Calu3 (cell line): ENCODE data around the gene RPTOR. TPM values are rescaled to one million over a fixed set of nuclear protein-coding genes. Genes with fewer than 3 reads are reported as not detected.
A peak's percentile ranks its signal among the peaks of the same experiment; 100 is the strongest.

Source experiments
- BruUV-seq: library from RNA; stranded (reverse); fragments of 400-500 nt; replicated peaks from 2 replicates; lab custom pipeline; 2021; lab: Mats Ljungman, UMichigan
- CTCF ChIA-PET: fragments of 300-600 bp; sonication (Branson Sonifier 250); formaldehyde crosslinking; loops from one replicate; lab custom pipeline; 2022; ENCODE audit warnings: antibody characterized with exemption; lab: Charles Lee
- DNase-seq: peaks from one replicate; pipeline ENCODE4 v3.0.0; 2022
- H3K27ac Mint-ChIP-seq: one replicate; pipeline ENCODE4 v1.8.0; 2022; ENCODE audit warnings: mixed read lengths; ENCODE audit not compliant: unreplicated experiment
- H3K27me3 Mint-ChIP-seq: one replicate; pipeline ENCODE4 v1.8.0; 2022; ENCODE audit warnings: mixed read lengths; ENCODE audit not compliant: unreplicated experiment
- H3K36me3 Mint-ChIP-seq: one replicate; pipeline ENCODE4 v1.8.0; 2022; ENCODE audit warnings: mild to moderate bottlenecking, moderate library complexity, mixed read lengths; ENCODE audit not compliant: insufficient read depth, unreplicated experiment
- H3K4me1 Mint-ChIP-seq: one replicate; pipeline ENCODE4 v1.8.0; 2022; ENCODE audit warnings: mild to moderate bottlenecking, low read depth, mixed read lengths; ENCODE audit not compliant: unreplicated experiment
- H3K4me3 Mint-ChIP-seq: one replicate; pipeline ENCODE4 v1.8.0; 2022; ENCODE audit warnings: mild to moderate bottlenecking, low read depth, moderate library complexity, mixed read lengths; ENCODE audit not compliant: unreplicated experiment
- H3K9me3 Mint-ChIP-seq: one replicate; pipeline ENCODE4 v1.8.0; 2022; ENCODE audit warnings: low read depth, mixed read lengths; ENCODE audit not compliant: unreplicated experiment
- intact Hi-C: fragments of 100-400 bp; cut with micrococcal nuclease; formaldehyde crosslinking; loops from one replicate; pipeline ENCODE4 v1.10.0; 2022; ENCODE audit not compliant: unreplicated experiment
- total RNA-seq: library from RNA; stranded (reverse); gene quantifications from 2 replicates; pipeline ENCODE4 v1.2.3, GENCODE V29; 2022
- TF ChIP-seq, protein P1 (sequence below): fragments of 200-600 bp; IDR thresholded peaks from one replicate; pipeline ENCODE4 v1.8.0; 2022; ENCODE audit warnings: antibody characterized with exemption; ENCODE audit not compliant: unreplicated experiment

RPTOR gene
- total RNA-seq, 1 experiment from 2014 or later, result 41.8 TPM

DNA sequence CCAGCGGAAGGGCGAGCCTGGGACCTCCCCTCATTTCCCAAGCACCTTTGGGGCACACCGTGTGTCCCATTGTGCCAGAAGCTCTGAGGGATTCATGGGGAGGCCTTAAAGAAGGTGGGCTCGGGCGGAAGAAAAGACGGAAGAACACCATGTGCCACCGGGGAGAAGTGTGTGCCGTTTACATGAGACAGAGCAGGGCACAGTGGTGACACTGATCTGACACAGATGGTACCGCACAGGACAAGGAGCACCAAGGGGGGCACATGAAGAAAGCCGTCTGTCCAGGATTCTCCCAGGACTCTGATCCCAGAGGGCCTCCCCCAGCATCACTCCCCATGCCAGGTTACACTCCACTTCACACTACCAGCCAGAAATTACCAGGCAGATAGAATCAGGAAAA lies 318.3 kb downstream of the RPTOR start:
- no peak for DNase-seq
- CTCF ChIA-PET, result no interaction called here
- Mint-ChIP-seq H3K27me3 (no peaks in the 10 kb centered on the region), H3K4me3 (no peak overlapping the region), H3K36me3 (peaks cover 1% of the 10 kb centered on the region), H3K9me3 (no peaks in the 10 kb centered on the region), H3K27ac (no peak overlapping the region), H3K4me1 (no peaks in the 10 kb centered on the region)
- no TSS peak for BruUV-seq
- intact Hi-C loops, result no loop called here
- TF ChIP-seq, protein P1, sequence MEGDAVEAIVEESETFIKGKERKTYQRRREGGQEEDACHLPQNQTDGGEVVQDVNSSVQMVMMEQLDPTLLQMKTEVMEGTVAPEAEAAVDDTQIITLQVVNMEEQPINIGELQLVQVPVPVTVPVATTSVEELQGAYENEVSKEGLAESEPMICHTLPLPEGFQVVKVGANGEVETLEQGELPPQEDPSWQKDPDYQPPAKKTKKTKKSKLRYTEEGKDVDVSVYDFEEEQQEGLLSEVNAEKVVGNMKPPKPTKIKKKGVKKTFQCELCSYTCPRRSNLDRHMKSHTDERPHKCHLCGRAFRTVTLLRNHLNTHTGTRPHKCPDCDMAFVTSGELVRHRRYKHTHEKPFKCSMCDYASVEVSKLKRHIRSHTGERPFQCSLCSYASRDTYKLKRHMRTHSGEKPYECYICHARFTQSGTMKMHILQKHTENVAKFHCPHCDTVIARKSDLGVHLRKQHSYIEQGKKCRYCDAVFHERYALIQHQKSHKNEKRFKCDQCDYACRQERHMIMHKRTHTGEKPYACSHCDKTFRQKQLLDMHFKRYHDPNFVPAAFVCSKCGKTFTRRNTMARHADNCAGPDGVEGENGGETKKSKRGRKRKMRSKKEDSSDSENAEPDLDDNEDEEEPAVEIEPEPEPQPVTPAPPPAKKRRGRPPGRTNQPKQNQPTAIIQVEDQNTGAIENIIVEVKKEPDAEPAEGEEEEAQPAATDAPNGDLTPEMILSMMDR, result no peak

DNA sequence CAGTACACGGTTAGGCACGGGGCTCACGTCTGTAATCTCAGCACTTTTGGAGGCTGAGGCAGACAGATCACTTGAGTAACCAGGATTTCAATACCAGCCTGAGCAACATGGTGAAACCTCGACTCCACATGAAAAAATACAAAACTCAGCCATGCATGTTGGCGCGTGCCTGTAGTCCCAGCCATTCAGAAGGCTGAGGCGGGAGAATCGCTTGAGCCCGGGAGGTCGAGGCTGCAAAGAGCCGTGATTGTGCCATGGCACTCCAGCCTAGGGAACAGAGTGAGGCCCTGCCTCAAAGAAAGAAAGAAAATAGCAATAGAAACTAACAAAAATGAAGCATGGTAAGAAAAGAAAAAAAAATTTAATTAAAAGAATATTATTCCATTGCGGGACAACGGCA lies 319.0 kb downstream of the RPTOR start:
- CTCF ChIA-PET, result no interaction called here
- intact Hi-C loops, result no loop called here
- TF ChIP-seq, protein P1, result no peak
- no peaks in the 10 kb centered on the region for H3K9me3 Mint-ChIP-seq
- no peaks in the 10 kb centered on the region for H3K4me1 Mint-ChIP-seq
- no TSS peak for BruUV-seq
- no peaks in the 10 kb centered on the region for H3K36me3 Mint-ChIP-seq
- H3K27ac Mint-ChIP-seq, result no peak overlapping the region
- no peak overlapping the region for H3K4me3 Mint-ChIP-seq
- DNase-seq, result no peak
- no peaks in the 10 kb centered on the region for H3K27me3 Mint-ChIP-seq

DNA sequence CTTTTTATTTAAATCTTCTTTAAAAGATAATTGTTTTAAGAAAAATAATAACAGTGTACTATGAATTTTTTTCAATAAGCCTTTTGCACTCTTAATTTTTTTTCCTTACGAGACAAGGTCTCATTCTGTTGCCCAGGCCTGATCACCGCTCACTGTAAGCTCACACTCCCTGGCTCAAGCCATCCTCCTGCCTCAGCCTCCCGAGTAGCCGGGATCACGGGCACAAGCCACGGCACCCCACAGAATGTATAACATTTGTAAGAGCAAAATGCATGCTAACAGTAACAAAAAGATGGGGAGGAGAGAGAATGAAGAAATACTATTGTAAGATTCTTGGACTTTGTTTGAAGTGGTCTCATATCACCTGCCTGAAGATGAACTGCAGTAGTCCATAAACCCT lies 320.1 kb downstream of the RPTOR start:
- Mint-ChIP-seq H3K27me3 (no peaks in the 10 kb centered on the region), H3K27ac (no peak overlapping the region), H3K4me3 (no peak overlapping the region), H3K4me1 (no peaks in the 10 kb centered on the region), H3K9me3 (no peaks in the 10 kb centered on the region), H3K36me3 (no peaks in the 10 kb centered on the region)
- no TSS peak for BruUV-seq
- CTCF ChIA-PET, result no interaction called here
- DNase-seq, result no peak
- intact Hi-C loops, result no loop called here
- TF ChIP-seq, protein P1, result no peak

DNA sequence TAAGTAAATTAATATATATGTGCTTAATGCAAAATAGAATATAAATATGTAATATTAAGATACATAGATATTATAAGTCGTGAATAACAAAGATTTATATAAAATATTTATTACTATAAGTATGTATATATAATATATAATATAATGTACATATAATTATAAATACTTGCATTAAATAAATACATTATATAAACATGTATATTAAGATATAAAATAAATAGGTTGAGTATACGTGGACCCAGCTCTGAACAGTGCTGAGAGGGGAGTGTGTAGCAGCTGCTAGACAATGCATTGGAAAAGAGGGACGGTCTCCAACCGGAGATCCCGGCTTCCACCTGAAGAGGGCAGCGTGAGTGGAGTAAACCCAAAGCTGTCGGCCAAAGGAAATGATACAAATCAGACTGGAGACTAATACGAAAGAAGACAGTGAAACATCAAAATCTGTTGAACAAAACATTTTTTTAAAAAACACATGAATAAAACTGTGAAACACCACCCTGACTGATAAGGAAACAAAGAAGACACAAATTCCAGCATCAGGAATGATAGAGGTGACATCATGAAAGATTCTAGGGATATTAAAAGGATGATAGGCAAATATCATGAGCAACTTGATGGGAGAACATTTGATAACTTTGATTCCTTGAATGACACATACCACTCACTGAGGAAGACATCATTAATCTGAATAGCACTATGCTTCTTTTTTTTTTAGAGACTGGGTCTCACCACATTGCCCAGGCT lies 321.6 kb downstream of the RPTOR start:
- Mint-ChIP-seq H3K4me1 (no peaks in the 10 kb centered on the region), H3K4me3 (no peak overlapping the region), H3K9me3 (no peaks in the 10 kb centered on the region), H3K36me3 (no peaks in the 10 kb centered on the region), H3K27me3 (no peaks in the 10 kb centered on the region), H3K27ac (no peak overlapping the region)
- no TSS peak for BruUV-seq
- peak; percentile 68 for DNase-seq
- CTCF ChIA-PET, result no interaction called here
- TF ChIP-seq, protein P1, result peak; percentile 46
- intact Hi-C loops, result no loop called here
